Keratinocyte (primary cell): ENCODE results near the gene SKP1. TPM values are rescaled to one million over a fixed set of nuclear protein-coding genes. Genes with fewer than 3 reads are reported as not detected.

ENCODE experiments used
- DNase-seq: peaks from one replicate; pipeline ENCODE4 v3.0.0-alpha.2; 2011; ENCODE audit warnings: low read depth, missing footprints, low spot score
- FAIRE-seq: peaks from 2 replicates; lab custom pipeline; 2011; peaks lifted over from hg19 to GRCh38; lab: Jason Lieb, UNC
- H2AFZ ChIP-seq: 2 replicates; pipeline ENCODE4 v1.6.0; 2012; ENCODE audit warnings: low read length, control low read depth, inconsistent platforms; ENCODE audit not compliant: control insufficient read depth
- H3K27ac ChIP-seq: 2 replicates; pipeline ENCODE4 v1.5.1; 2011; ENCODE audit warnings: low read length; ENCODE audit not compliant: control insufficient read depth, insufficient read depth
- H3K27me3 ChIP-seq: 3 replicates; pipeline ENCODE4 v1.6.0; 2011; ENCODE audit warnings: low read length; ENCODE audit not compliant: control insufficient read depth, insufficient read depth; ENCODE audit errors: extremely low read depth
- H3K36me3 ChIP-seq, 2 experiments: 2 replicates in 1 of 2; 3 replicates in 1 of 2; pipeline ENCODE4 v1.5.1; 2011; ENCODE audit warnings: low read length in 2 of 2, mild to moderate bottlenecking in 1 of 2; ENCODE audit not compliant: control insufficient read depth in 2 of 2, insufficient read depth in 2 of 2; ENCODE audit errors: extremely low read depth in 1 of 2
- H3K4me1 ChIP-seq: 3 replicates; pipeline ENCODE4 v1.5.1; 2011; ENCODE audit warnings: low read length; ENCODE audit not compliant: control insufficient read depth, insufficient read depth; ENCODE audit errors: extremely low read depth
- H3K4me2 ChIP-seq: 3 replicates; pipeline ENCODE4 v1.6.0; 2011; ENCODE audit warnings: low read depth, low read length; ENCODE audit not compliant: control insufficient read depth, insufficient read depth; ENCODE audit errors: extremely low read depth
- H3K4me3 ChIP-seq, 3 experiments: fragments of 200-600 bp in 1 of 3; sonication (generic) in 1 of 3; 2 replicates in 2 of 3; 3 replicates in 1 of 3; pipeline ENCODE4 v1.5.1; 2011 to 2016; ENCODE audit warnings: low read length in 3 of 3, mild to moderate bottlenecking in 3 of 3, control low read depth in 2 of 3, inconsistent platforms in 1 of 3, low read depth in 1 of 3, mixed read lengths in 1 of 3, mixed run types in 1 of 3, moderate library complexity in 1 of 3; ENCODE audit not compliant: control insufficient read depth in 2 of 3, insufficient read depth in 2 of 3; ENCODE audit errors: extremely low read depth in 1 of 3
- H3K79me2 ChIP-seq: 2 replicates; pipeline ENCODE4 v1.6.0; 2012; ENCODE audit warnings: low read length; ENCODE audit not compliant: control insufficient read depth, insufficient read depth
- H3K9ac ChIP-seq: 3 replicates; pipeline ENCODE4 v1.6.0; 2011; ENCODE audit warnings: low read length; ENCODE audit not compliant: control insufficient read depth, insufficient read depth; ENCODE audit errors: extremely low read depth
- H3K9me1 ChIP-seq: 3 replicates; pipeline ENCODE4 v1.6.0; 2011; ENCODE audit warnings: low read length; ENCODE audit not compliant: control insufficient read depth, insufficient read depth; ENCODE audit errors: extremely low read depth
- H3K9me3 ChIP-seq: 2 replicates; pipeline ENCODE4 v1.5.1; 2012; ENCODE audit warnings: low read depth, low read length; ENCODE audit not compliant: control insufficient read depth
- H4K20me1 ChIP-seq: 3 replicates; pipeline ENCODE4 v1.6.0; 2011; ENCODE audit warnings: low read length; ENCODE audit not compliant: control insufficient read depth, insufficient read depth; ENCODE audit errors: extremely low read depth
- EZH2 ChIP-seq: IDR thresholded peaks from one replicate; pipeline ENCODE4 v1.6.1; 2012; ENCODE audit warnings: inconsistent platforms, mild to moderate bottlenecking, low read length, moderate library complexity
- dilution Hi-C: fragments of 300-500 bp; cut with MboI; formaldehyde crosslinking; loops from one replicate; pipeline ENCODE4 v1.7.0; 2020; ENCODE audit warnings: low sequenced_read_pairs; ENCODE audit not compliant: extremely low pct_ligation_motif_present
- polyA plus RNA-seq, 5 experiments: library from polyadenylated mRNA; depleted of rRNA in 3 of 5; stranded (reverse) in 3 of 5; stranded (forward) in 1 of 5; unstranded in 1 of 5; fragments of >200 nt; gene quantifications; 1 replicate in 1 of 5; 2 replicates in 3 of 5; 3 replicates in 1 of 5; pipeline versions ENCODE4 v1.2.1 to v1.2.3, GENCODE V29; 2011 to 2012; ENCODE audit warnings: missing spikeins in 2 of 5, low read depth in 1 of 5, low replicate concordance in 1 of 5
- TF ChIP-seq, protein P1 (sequence below), 3 experiments: IDR thresholded peaks in 1 of 3; conservative IDR thresholded peaks in 1 of 3; optimal IDR thresholded peaks in 1 of 3; 2 replicates in 2 of 3; 3 replicates in 1 of 3; pipeline versions ENCODE3 to v1.5.1; 2011; ENCODE audit warnings: low read length in 3 of 3, mild to moderate bottlenecking in 3 of 3, moderate library complexity in 2 of 3, control low read depth in 1 of 3, inconsistent platforms in 1 of 3; ENCODE audit not compliant: insufficient read depth in 2 of 3; ENCODE audit errors: extremely low read depth in 1 of 3

The SKP1 gene
- polyA plus RNA-seq, 1 donor (not counting 4 experiments of a cell fraction or from before 2014, with no cell fraction given), result 444 TPM

DNA sequence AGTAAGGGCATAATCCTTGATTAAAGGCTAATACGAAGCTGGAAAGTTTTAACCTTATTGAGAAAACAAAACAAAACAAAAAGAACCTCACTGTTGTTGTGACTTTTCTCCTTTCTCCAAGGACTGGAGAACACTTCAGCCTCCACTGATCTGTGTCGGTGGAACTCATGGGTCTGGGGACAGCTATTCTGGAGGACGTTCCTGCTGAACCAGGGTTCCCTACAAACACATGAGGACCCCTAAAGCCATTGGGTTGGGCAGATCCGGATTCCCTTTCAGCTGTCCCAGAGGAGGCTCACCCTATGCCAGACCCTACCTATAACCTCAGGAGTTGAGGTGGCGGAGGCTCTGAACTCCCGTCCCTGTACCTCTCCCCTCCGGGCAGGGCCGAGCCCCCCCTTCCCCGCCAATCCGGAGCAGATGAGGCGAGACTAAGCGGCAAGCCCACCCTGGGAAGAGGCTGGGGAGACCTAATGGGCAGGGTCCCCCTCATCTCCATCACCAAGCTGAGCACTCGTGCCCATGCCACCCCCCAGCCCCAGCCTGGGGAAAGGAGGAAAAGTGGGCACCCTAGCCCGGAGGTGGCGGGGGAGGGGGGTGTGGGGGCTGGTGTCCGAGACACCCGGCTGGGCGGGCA is 63.9 kb downstream of the SKP1 start:
- no peaks in the 10 kb centered on the region for H3K9me1 ChIP-seq
- H3K79me2 ChIP-seq, result no peaks in the 10 kb centered on the region
- H3K27ac ChIP-seq, result no peak overlapping the region
- DNase-seq, result no peak
- no peaks in the 10 kb centered on the region for H4K20me1 ChIP-seq
- H3K36me3 ChIP-seq, result no peaks in the 10 kb centered on the region
- H2AFZ ChIP-seq, result no peak overlapping the region
- H3K4me1 ChIP-seq, result peaks cover 19% of the 10 kb centered on the region
- FAIRE-seq, result no peak
- TF ChIP-seq EZH2, result no peak
- TF ChIP-seq, protein P1, sequence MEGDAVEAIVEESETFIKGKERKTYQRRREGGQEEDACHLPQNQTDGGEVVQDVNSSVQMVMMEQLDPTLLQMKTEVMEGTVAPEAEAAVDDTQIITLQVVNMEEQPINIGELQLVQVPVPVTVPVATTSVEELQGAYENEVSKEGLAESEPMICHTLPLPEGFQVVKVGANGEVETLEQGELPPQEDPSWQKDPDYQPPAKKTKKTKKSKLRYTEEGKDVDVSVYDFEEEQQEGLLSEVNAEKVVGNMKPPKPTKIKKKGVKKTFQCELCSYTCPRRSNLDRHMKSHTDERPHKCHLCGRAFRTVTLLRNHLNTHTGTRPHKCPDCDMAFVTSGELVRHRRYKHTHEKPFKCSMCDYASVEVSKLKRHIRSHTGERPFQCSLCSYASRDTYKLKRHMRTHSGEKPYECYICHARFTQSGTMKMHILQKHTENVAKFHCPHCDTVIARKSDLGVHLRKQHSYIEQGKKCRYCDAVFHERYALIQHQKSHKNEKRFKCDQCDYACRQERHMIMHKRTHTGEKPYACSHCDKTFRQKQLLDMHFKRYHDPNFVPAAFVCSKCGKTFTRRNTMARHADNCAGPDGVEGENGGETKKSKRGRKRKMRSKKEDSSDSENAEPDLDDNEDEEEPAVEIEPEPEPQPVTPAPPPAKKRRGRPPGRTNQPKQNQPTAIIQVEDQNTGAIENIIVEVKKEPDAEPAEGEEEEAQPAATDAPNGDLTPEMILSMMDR (optimal IDR thresholded peaks at IDR 0.05 in 1 of 3, IDR thresholded peaks at IDR 0.05 in 1 of 3, conservative IDR thresholded peaks at IDR 0.05 in 1 of 3; ENCODE audit: extremely low read depth in 1 of 3, insufficient read depth in 2 of 3, low read length in 3 of 3), result no peak
- H3K9ac ChIP-seq, result no peak overlapping the region
- dilution Hi-C loops, result no loop called here
- H3K4me2 ChIP-seq, result no peak overlapping the region
- H3K9me3 ChIP-seq, result no peaks in the 10 kb centered on the region
- no peak overlapping the region for H3K4me3 ChIP-seq
- peaks cover 13% of the 10 kb centered on the region for H3K27me3 ChIP-seq

DNA sequence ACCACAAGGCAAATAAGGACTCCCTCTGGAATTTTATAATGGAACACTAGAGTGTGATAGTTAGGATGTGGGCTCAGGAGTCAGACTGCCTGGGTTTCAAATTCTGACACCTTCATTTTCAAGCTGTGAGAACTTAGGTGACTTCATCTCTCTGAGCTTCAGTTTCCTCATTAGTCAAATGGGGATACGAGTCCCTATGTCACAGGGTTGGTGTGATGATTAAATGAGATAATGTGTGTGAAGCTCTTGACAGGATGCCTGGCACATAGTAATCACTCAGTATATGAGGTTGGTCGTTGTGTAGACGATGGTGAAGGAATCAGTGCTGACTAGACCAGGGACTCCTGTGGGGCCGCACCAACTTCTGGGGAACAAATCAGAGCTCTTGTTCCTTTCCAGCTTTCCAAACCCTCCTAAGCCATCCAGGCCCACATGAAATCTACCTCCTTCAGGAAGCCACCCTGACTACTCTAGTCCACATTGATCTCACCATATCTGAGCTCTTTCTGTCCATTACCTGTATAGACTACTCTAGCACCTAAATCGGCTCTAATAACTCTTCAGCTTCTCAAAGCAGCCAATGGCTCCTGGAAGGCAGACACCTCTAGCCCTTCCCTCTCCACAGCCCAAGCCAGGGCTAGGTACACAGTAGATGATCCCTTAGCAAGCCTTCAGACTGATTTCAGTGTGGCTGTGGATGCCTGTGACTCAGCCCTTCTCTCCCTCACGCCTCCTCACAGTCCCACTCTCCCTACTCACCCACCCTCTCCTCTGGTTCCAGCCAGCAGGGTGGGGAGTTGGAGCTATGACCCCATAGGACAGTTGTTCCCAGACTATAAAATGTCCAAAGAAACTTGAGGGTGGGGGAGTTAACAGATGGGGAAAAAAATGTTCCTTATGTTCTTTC is 64.8 kb downstream of the SKP1 start:
- no peak overlapping the region for H3K9ac ChIP-seq
- TF ChIP-seq, protein P1 (optimal IDR thresholded peaks at IDR 0.05 in 1 of 3, IDR thresholded peaks at IDR 0.05 in 1 of 3, conservative IDR thresholded peaks at IDR 0.05 in 1 of 3; ENCODE audit: extremely low read depth in 1 of 3, insufficient read depth in 2 of 3, low read length in 3 of 3), result no peak
- TF ChIP-seq EZH2, result no peak
- no peak overlapping the region for H3K4me2 ChIP-seq
- no peaks in the 10 kb centered on the region for H3K79me2 ChIP-seq
- no peaks in the 10 kb centered on the region for H3K9me3 ChIP-seq
- H3K27me3 ChIP-seq, result peaks cover 13% of the 10 kb centered on the region
- no peak overlapping the region for H2AFZ ChIP-seq
- DNase-seq (no peak), FAIRE-seq (no peak)
- no peak overlapping the region for H3K27ac ChIP-seq
- H3K4me3 ChIP-seq, result no peak overlapping the region
- H3K36me3 ChIP-seq, result no peaks in the 10 kb centered on the region
- H4K20me1 ChIP-seq, result no peaks in the 10 kb centered on the region
- peaks cover 19% of the 10 kb centered on the region for H3K4me1 ChIP-seq
- no peaks in the 10 kb centered on the region for H3K9me1 ChIP-seq
- dilution Hi-C loops, result no loop called here
